Neural cell (in vitro differentiated cells): ENCODE measurements around the gene COL28A1. TPM values are rescaled to one million over a fixed set of nuclear protein-coding genes. Genes with fewer than 3 reads are reported as not detected.

Experiments used
- H2AFZ ChIP-seq: fragments of 200-600, 300-800 bp; sonication (generic), shearing (Covaris generic); 2 replicates; pipeline ENCODE4 v1.6.0; 2014; ENCODE audit warnings: low read depth, mild to moderate bottlenecking, antibody characterized with exemption, low read length, moderate library complexity
- H3F3A ChIP-seq: fragments of 200-600 bp; shearing (Covaris generic); 2 replicates; pipeline ENCODE4 v1.6.1; 2016; ENCODE audit warnings: mild to moderate bottlenecking, moderate library complexity, mixed read lengths, antibody characterized with exemption, low read length; ENCODE audit not compliant: insufficient read depth, poor library complexity, severe bottlenecking
- H3K27ac ChIP-seq: fragments of 200-600, 300-800 bp; sonication (generic), shearing (Covaris generic); 2 replicates; pipeline ENCODE4 v1.5.1; 2014; ENCODE audit warnings: mild to moderate bottlenecking, low read length, moderate library complexity
- H3K27me3 ChIP-seq: fragments of 300-800, 200-600 bp; sonication (generic), shearing (Covaris generic); 2 replicates; pipeline ENCODE4 v1.6.0; 2014; ENCODE audit warnings: mild to moderate bottlenecking, low read depth, low read length, moderate library complexity; ENCODE audit not compliant: insufficient read depth
- H3K36me3 ChIP-seq: fragments of 300-800, 200-600 bp; sonication (generic), shearing (Covaris generic); 2 replicates; pipeline ENCODE4 v1.5.1; 2014; ENCODE audit warnings: mild to moderate bottlenecking, antibody characterized with exemption, low read length, moderate library complexity; ENCODE audit not compliant: insufficient read depth
- H3K4me2 ChIP-seq: fragments of 300-800, 200-600 bp; sonication (generic), shearing (Covaris generic); 2 replicates; pipeline ENCODE4 v1.6.0; 2014; ENCODE audit warnings: mild to moderate bottlenecking, low read length
- H3K4me3 ChIP-seq: fragments of 300-800, 200-600 bp; sonication (generic), shearing (Covaris generic); 2 replicates; pipeline ENCODE4 v1.5.1; 2014; ENCODE audit warnings: mild to moderate bottlenecking, low read length, moderate library complexity
- H3K79me2 ChIP-seq: fragments of 200-600 bp; shearing (Covaris generic); replicated peaks from 2 replicates; pipeline ENCODE4 v1.6.0; 2014; ENCODE audit warnings: mild to moderate bottlenecking, low read length, moderate library complexity; ENCODE audit not compliant: insufficient read depth
- H3K9ac ChIP-seq: fragments of 300-800, 200-600 bp; sonication (generic), shearing (Covaris generic); 2 replicates; pipeline ENCODE4 v1.6.1; 2016; ENCODE audit warnings: mild to moderate bottlenecking, low read length, mixed read lengths
- H3K9me2 ChIP-seq: fragments of 200-600 bp; shearing (Covaris generic); 2 replicates; pipeline ENCODE4 v1.6.1; 2016; ENCODE audit warnings: mild to moderate bottlenecking, low read length, mixed read lengths; ENCODE audit not compliant: insufficient read depth
- H3K9me3 ChIP-seq: fragments of 200-600, 300-800 bp; sonication (generic), shearing (Covaris generic); 2 replicates; pipeline ENCODE4 v1.6.1; 2016; ENCODE audit warnings: mild to moderate bottlenecking, mixed run types, low read length, moderate library complexity, mixed read lengths
- H4K20me1 ChIP-seq: fragments of 200-600 bp; shearing (Covaris generic); 2 replicates; pipeline ENCODE4 v1.6.1; 2016; ENCODE audit warnings: mild to moderate bottlenecking, mixed run types; ENCODE audit not compliant: insufficient read depth
- CTCF ChIP-seq: fragments of 450-650 bp; IDR thresholded peaks from 2 replicates; pipeline ENCODE4 v1.5.1; 2014; ENCODE audit warnings: antibody characterized with exemption, mild to moderate bottlenecking, moderate library complexity; ENCODE audit not compliant: poor library complexity, severe bottlenecking
- EP300 ChIP-seq: fragments of 450-650 bp; conservative IDR thresholded peaks from 2 replicates; pipeline ENCODE4 v1.6.1; 2014; ENCODE audit warnings: antibody characterized with exemption, mild to moderate bottlenecking, moderate library complexity; ENCODE audit not compliant: poor library complexity, severe bottlenecking
- EZH2 ChIP-seq: fragments of 200-600, 300-800 bp; shearing (Covaris generic), sonication (generic); IDR thresholded peaks from 2 replicates; pipeline ENCODE4 v1.6.1; 2014; ENCODE audit warnings: antibody characterized with exemption, low read length, borderline replicate concordance, mild to moderate bottlenecking; ENCODE audit not compliant: insufficient read depth, poor library complexity, severe bottlenecking
- MXI1 ChIP-seq: fragments of 450-650 bp; conservative IDR thresholded peaks from 2 replicates; pipeline ENCODE4 v1.6.1; 2014; ENCODE audit warnings: antibody characterized with exemption, mild to moderate bottlenecking; ENCODE audit not compliant: poor library complexity, severe bottlenecking
- POLR2AphosphoS5 ChIP-seq: IDR thresholded peaks from 2 replicates; pipeline ENCODE4 v1.6.1; 2012
- RAD21 ChIP-seq: fragments of 450-650 bp; conservative IDR thresholded peaks from 2 replicates; pipeline ENCODE4 v1.6.1; 2014; ENCODE audit warnings: antibody characterized with exemption, mild to moderate bottlenecking, moderate library complexity
- REST ChIP-seq: IDR thresholded peaks from 2 replicates; pipeline ENCODE4 v1.6.1; 2012; ENCODE audit warnings: borderline replicate concordance
- SMC3 ChIP-seq: fragments of 450-650 bp; conservative IDR thresholded peaks from 2 replicates; pipeline ENCODE4 v1.6.1; 2014; ENCODE audit warnings: antibody characterized with exemption, mild to moderate bottlenecking, moderate library complexity; ENCODE audit not compliant: poor library complexity
- TAF1 ChIP-seq: IDR thresholded peaks from 2 replicates; pipeline ENCODE4 v1.6.1; 2012; ENCODE audit warnings: low read depth
- polyA plus RNA-seq: library from polyadenylated mRNA; depleted of rRNA; stranded (reverse); fragments of >200 nt; gene quantifications from 2 replicates; pipeline ENCODE4 v1.2.3, GENCODE V29; 2014

Gene COL28A1
- polyA plus RNA-seq, 1 donor from 2014 or later = 1.0 TPM

- H3K9ac ChIP-seq = no peak overlapping the region
- no peaks in the 10 kb centered on the region for H4K20me1 ChIP-seq
- TF ChIP-seq EZH2 (no peak), CTCF (no peak), POLR2AphosphoS5 (no peak), MXI1 (no peak), RAD21 (no peak), EP300 (no peak), REST (no peak), SMC3 (no peak), TAF1 (no peak)
- H3K4me2 ChIP-seq = no peak overlapping the region
- no peaks in the 10 kb centered on the region for H3K36me3 ChIP-seq
- H3K9me2 ChIP-seq = no peaks in the 10 kb centered on the region
- no peaks in the 10 kb centered on the region for H3K79me2 ChIP-seq
- H3K4me3 ChIP-seq = no peak overlapping the region
- no peaks in the 10 kb centered on the region for H3K27me3 ChIP-seq
- H3F3A ChIP-seq = no peaks in the 10 kb centered on the region
- H3K9me3 ChIP-seq = no peaks in the 10 kb centered on the region
- H3K27ac ChIP-seq = no peak overlapping the region
- no peak overlapping the region for H2AFZ ChIP-seq
These were observed 199.8 kb downstream of the COL28A1 start for GRCh38 chr7:7335909-7336308.

DNA sequence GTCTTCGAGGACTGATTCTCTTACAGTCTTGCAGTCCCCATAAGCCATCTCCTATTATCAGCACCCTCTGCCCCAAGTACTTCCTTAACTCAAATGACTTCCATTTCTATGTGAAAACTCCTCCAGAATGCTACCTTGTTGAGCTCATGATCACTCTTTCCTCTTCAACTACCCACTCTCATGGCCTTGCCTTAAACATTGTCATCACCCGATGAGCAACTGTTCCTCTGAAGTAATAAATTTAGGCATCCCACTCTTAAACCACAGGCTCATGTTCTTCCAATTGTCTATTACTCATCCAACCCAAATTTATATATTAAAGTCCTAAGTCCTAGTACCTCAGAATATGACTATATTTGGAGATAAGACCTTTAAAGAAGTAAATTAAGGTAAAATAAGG lies 200.5 kb downstream of the COL28A1 start:
- H3K9me3 ChIP-seq = no peaks in the 10 kb centered on the region
- no peaks in the 10 kb centered on the region for H3K36me3 ChIP-seq
- no peak overlapping the region for H3K4me2 ChIP-seq
- H3F3A ChIP-seq = no peaks in the 10 kb centered on the region
- no peaks in the 10 kb centered on the region for H3K27me3 ChIP-seq
- H3K79me2 ChIP-seq = no peaks in the 10 kb centered on the region
- H2AFZ ChIP-seq = no peak overlapping the region
- H3K9ac ChIP-seq = no peak overlapping the region
- H3K27ac ChIP-seq = no peak overlapping the region
- H3K9me2 ChIP-seq = no peaks in the 10 kb centered on the region
- TF ChIP-seq CTCF (no peak), MXI1 (no peak), SMC3 (no peak), POLR2AphosphoS5 (no peak), EZH2 (no peak), RAD21 (no peak), TAF1 (no peak), REST (no peak), EP300 (no peak)
- H3K4me3 ChIP-seq = no peak overlapping the region
- no peaks in the 10 kb centered on the region for H4K20me1 ChIP-seq
